ENCODE data around the gene ARHGEF1.
"Not testable (repeated sequence)": the region's sequence is repeated elsewhere in the genome, so short reads cannot be mapped to it uniquely, and the experiment has no call there.

ARHGEF1 gene

DNA sequence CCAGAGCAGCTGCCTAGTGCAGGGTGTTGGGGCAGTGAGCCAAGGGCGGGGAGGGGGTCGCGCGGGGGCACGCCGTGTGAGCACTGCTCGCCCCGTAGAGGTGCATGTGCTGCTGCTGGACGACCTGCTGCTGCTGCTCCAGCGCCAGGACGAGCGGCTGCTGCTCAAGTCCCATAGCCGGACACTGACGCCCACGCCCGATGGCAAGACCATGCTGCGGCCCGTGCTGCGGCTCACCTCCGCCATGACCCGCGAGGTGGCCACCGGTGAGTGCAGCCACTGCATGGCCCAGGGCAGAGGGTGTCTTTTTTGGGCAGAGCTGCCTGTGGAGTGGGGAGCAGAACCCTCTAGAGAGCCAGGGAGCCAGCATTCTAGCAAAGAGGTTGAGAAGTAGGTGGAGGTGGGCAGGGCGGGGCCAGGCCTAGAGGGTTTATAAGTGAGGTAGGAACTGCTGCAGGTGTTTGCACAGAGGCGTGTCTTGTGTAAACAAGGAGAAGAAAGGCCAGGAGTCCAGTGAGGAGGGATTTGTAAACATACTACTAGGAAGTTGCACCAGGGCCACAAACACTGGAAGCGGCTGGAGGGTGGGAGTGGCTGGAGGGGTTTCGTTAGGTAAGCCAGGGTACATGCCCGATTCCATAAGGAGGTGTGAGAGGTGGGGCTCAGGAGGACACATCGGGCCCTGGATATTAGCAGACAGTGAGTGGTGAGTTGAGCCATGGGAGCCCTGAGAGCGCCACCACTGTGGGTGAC lies 21.3 kb downstream of the ARHGEF1 start:
- H3K4me3 ChIP-seq (ENCODE audit: low read depth, low read length) = no peak overlapping the region

DNA sequence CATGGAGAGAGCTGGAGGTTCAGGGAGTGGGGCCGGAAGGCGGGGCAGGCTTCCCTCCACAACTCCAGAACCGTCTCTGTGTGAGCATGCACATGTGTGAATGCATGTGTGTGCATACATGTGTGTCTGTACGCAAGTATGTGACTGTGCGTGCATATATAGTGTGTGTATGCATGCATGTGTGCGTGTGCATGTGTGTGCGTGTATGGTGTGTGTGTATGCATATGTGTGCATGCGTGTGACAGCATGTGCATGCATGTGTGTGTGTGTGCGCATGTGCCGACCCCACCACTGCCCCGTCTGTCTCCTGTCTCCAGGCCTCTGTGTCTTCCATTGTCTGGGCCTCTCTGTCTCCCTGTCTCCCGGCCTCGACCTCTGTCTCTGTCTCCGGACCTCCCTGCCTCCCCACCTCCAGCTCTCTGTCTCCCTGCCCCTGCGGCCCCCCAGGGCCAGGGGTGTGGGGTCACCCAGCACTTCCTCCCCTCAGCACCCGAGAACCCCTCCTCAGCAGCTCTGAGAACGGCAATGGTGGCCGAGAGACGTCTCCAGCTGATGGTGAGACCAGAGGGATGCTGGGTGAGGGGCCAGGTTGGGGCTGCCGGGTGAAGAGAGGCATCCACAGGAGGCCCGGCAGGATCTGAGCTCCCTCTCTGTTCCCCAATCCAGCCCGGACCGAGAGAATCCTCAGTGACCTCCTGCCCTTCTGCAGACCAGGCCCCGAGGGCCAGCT lies 22.5 kb downstream of the ARHGEF1 start:
- H3K4me3 ChIP-seq (ENCODE audit: low read depth, low read length) = no peak overlapping the region

DNA sequence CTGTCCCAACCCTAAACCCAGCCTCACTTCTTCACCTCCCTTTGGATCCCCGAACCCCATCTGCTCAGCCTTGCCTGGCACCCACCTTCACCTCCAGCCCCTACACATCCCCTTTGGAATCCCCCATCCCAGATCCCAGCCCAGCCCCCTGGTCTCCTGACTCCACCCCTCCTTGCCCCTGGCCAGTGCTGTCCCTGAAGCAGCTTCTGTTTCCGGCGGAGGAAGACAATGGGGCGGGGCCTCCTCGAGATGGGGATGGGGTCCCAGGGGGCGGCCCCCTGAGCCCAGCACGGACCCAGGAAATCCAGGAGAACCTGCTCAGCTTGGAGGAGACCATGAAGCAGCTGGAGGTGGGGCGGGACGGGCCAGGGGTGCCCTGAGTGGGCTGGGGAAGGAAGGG lies 23.3 kb downstream of the ARHGEF1 start:
- no peak overlapping the region for H3K4me3 ChIP-seq (ENCODE audit: low read depth, low read length)

DNA sequence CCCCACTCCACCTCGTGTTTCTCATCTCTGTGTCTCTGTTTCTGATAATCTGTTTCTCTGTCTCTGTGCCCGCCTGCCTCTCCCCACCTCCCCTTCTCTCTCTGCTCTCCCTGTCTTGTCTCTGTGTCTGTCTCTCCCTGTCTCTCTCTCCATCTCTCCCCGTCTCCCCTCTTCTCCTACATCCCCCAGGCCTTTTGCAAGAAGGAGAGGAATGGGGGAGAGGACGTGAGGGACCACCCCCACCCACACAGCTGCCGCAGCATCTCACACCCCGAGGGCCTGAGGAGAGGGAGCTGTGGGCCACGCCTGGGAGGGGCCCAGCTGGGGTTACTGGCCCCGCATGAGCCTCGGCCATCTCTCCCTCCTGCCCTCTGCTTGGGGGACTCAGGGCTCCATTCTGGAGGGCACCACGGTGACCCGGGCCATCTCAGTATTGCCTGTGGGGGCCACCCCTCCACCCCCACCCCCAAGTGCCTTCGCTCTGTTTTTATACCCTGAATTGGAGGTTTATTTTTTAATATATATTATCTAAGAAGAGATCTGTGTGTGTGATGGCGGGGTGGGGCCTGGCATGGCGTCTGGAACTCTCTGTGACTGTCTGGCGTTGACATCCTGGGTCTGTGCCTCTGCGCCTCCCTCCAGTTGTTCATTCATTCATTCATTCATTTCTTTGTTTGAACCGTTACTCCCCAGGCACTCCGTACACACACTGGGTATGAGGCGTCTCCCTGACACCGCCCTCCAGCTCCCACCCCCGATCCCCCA lies 24.1 kb downstream of the ARHGEF1 start:
- H3K4me3 ChIP-seq (ENCODE audit: low read depth, low read length) = no peak overlapping the region

DNA sequence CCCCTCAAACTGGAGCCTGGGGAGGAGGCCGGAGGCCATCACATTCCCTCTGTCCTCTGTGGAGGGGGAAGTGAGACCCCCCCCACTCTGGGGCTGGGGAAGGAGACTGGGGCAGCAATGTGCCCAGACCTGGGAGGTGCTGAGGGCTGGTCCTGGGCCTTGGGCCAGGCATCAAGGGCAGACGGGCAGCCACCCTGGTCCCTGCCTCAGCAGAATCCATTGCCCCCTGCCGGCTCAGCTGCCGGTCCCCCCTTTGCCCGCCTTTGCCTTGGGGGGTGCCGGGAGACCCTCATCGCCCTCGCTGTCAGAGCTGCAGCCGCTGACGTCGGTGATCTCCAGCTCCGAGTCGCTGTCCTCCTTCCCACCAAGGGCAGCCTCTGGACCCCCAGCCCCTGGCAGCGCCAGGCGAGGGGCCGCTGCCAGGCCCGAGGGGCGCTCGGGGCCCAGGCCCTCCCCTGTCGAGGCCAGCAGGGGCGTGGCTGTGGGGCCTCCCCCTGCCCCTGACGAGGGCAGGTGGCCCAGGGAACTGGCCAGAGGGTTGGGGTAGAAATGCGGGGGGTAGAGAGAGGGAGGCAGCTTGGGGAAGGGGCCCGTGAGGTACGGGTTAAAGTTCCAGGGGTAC lies 25.1 kb downstream of the ARHGEF1 start:
- H3K4me3 ChIP-seq (ENCODE audit: low read depth, low read length) = no peak overlapping the region

DNA sequence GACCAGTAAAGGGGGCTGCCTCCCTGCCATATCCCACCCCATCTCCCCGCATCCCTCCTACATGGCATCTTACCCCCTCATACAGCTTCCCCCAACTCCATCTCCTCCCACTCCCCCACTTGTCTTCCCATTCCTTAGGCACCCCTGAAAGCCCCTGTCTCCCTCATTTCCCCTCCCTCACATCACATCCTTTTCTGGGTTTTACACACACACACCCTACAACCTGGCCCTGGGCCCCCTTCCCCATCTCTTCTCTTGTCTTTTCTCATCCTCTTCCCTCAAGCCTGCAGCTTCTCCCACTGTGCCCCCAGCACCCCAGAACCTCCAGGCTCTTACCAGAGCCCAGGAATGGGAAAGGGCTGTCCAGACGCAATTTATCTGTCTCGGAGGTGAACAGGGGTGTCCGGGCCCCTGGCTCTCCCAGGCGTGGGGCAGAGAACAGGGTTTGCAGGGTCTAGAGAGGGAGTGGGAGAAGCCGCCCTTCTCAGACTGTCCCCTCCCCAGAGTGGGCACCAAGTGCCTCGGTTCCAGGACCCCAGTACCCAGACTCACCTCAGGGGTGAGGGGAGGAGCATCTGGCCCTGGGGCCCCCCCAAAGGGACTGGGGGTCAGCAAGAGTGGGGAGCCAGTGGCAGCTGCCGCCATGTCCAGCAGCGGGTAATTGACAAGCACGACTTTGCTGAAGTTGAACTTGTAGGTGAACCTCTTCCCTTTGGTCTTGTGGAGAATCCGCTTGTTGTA lies 25.9 kb downstream of the ARHGEF1 start:
- no peak overlapping the region for H3K4me3 ChIP-seq (ENCODE audit: low read depth, low read length)

DNA sequence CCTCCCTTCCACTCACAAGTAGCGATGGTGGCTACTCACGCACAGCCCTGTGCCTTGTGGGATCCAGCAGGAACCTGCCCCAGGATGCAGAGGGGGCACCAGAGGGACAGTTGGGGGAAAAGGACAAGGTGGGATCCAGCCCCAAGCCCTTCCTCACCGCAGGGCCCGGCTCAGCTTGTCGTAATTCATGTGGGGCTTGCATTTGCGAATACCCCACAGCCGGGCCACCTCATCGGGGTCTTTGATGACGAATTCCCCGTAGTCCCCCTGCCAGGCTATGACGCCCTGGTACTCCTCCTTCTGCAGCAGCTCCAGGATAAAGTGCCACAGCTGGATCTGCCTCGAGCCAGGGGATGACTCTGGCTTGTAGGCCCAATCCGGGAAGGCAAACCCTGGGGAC lies 26.7 kb downstream of the ARHGEF1 start:
- no peak overlapping the region for H3K4me3 ChIP-seq (ENCODE audit: low read depth, low read length)

DNA sequence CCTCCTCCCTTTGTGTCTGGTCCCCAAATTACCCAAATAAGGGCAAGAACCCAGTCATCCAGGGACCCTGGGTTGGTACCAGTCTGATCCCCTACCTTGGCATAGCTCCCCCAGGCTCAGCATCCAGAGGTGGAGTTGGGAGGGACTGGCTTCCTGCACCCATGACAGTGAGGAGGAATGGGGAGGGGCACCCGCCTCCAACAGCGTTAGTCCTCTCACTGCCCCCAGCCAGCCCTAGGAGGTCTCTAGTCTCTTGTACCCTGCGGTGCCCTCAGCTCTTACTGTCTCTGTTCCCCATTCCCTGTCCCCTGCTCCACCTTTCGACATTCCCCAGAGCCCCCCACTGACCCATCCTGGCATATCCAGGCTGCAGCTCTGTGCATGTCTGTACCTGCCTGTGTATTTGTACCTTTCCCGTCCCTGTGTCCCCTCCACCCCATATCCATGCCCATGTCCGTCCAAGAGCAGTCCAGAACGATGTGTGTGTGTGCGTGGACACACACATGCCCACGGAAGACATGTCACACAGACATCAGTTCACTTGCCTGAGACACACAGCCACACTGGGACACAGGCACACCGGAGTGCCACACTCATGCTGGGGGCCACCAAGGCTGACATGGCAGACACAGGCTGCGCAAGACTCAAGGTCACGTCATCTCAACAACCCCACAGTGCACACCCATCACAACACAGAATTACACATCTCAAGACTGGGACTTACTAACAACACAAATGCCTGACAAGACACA lies 27.4 kb downstream of the ARHGEF1 start:
- no peak overlapping the region for H3K4me3 ChIP-seq (ENCODE audit: low read depth, low read length)

DNA sequence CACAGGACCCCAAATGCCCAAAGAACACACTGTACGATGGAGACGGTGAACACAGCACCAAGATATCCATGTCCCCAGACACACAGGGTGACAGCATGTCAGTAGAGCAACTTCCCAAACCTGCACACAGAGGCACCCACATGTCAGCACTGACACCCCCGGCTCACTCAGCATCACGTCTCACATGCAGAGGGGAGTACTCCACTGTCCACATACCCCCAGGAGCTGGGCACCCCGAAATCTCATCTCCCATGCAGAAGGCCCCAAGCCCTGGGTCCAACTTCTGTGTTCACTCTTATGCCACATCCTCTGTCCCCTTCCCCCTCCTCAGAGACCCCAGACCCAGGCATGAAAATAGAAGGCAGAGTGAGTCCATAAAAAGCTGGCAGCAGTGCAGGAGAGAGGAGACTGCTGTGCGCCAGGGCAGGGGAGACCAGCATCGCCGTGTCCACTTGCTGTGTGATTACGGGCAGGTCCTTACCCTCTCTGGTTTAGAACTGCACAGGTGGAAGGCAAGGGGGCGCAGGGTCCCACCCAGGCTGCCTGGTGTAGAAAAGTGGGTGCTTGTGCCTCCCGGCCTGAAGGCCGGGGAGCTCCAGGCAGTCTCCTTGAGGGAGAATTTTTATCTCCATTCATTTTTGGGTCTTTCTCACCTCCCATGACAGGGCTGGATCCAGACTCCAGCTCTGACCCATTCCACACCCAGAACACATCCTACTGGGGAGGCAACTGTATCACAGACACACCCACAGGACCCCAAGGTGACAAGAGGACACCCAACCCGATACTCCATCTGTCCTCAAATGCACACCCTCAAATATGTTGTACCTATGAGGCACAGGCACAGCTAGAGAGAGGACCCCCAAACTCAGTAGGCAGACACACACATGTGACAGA lies 28.3 kb downstream of the ARHGEF1 start:
- no peak overlapping the region for H3K4me3 ChIP-seq (ENCODE audit: low read depth, low read length)

DNA sequence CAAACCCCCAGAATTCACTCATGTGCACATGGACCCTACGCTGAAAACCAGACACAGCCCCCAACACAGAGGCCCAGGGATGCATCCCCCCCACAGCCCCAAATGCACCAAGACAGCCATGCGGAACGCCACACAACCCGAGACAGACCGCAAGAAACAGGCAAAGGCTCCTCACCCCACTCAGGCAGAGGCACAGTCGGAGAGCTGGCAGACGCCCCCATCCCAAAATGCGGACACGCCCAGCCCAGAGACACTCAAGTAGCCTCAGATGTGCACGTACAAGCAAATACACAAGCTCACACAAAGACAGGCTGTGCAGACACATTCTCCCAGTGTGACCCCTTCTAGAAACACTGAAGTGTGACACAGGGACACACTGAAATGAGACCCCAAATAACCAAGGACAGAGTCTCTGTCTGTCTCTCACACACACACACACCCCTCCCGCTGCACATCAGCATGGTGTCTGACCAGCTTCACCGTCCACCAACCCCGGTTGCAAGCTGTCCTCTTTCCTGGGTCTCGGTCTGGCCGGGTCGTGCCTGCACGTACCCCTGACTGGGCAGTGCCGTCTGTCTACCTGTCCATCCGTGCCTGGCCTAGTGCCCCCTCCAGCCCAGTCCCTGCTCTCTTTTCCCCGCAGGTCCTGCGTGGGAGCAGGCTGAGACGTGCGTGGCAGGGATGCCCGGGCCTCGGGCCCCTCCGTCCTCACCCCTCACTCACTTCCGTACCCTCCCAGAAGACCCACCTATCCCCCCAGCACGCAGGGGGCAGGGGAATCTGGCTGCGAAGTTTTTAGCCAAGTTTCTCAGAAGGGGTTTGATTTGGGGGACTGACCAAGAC lies 29.1 kb downstream of the ARHGEF1 start:
- H3K4me3 ChIP-seq (ENCODE audit: low read depth, low read length) = peak overlapping the region; percentile 13

DNA sequence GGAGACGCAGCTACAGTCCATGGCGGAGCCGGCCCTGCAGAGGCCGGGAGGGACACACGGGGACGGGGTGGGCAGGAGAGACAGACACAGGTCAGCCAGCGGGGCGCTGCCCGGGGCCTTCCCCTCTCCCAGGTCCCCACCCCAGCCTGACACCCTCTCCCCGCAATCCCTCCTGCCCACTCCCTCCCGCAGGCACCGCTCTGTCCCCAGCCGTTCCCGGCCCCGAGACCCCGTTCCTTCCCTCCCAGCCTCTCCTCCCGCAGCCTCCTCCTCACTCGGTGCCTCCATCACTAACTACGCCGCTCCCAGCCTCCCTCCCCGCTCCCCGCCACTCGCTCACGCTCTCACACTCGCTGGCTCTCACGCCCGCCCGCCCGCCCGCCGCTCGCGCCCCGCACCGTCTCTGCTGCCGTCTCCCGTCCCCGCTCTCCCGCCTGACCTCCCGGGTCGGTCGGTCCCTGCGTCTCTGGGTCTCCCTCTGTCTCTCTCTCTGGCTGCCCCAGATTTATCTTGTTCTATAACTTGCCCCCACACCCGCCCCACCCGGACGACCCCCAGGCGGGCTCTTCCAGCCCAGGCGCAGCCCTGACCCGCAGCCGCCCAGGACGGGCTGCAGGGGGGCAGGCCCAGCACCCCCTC lies 30.0 kb downstream of the ARHGEF1 start:
- H3K4me3 ChIP-seq (ENCODE audit: low read depth, low read length) = no peak overlapping the region

DNA sequence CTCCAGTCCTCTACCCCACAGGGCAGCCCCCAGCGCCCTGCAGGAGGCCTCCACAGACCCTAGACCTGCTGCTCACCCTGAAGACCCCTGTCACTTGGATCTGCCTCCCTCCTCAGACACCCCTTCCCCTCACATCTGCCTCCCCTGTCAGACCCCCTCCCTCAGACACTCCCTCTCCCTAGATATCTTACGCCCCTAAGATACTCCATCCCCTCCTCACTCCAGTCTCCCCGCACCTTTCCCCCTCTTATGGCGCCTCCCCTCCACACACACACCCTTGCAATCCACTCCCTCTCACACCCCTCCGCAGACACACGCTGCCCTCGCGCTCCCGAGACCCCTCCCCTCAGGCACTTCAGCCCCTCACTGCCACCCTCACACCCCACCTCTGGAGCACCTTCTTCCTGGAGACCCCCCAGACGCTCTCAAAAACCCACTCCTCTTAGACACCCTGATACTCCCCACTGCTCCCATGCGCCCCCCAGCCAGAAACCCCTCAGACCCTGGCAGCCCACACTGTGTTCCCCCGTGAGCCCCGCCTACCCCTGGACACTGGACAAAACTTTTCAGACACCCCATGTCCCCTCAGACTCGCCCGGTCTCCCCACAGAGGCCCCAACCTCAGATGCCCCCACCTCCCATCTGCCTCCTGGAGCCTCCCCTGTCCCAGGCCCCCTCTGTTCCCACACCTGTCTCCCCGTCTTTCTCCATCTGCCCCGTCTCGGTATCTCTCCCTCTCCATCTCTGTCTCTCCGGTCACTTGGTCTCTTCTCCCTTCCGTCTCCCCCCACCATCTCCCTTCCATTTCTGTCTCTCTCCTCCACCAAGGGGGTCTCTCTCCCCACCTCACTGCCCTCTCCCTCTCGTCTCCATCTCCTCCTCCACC lies 30.8 kb downstream of the ARHGEF1 start:
- no peak overlapping the region for H3K4me3 ChIP-seq (ENCODE audit: low read depth, low read length)

DNA sequence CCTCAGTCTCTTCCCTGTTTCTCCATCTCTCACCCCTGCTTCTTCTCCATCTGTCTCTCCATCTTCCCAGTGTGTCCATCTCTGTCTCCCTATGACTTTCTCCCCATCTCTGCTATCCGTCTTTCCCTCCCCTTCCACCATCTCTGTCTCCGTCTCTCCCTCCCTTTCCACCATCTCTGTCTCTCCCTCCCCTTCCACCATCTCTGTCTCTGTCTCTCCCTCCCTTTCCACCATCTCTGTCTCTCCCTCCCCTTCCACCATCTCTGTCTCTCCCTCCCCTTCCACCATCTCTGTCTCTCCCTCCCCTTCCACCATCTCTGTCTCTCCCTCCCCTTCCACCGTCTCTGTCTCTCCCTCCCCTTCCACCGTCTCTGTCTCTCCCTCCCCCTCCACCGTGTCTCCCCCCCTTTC lies 31.4 kb downstream of the ARHGEF1 start:
- not testable (repeated sequence) for H3K4me3 ChIP-seq (ENCODE audit: low read depth, low read length)

DNA sequence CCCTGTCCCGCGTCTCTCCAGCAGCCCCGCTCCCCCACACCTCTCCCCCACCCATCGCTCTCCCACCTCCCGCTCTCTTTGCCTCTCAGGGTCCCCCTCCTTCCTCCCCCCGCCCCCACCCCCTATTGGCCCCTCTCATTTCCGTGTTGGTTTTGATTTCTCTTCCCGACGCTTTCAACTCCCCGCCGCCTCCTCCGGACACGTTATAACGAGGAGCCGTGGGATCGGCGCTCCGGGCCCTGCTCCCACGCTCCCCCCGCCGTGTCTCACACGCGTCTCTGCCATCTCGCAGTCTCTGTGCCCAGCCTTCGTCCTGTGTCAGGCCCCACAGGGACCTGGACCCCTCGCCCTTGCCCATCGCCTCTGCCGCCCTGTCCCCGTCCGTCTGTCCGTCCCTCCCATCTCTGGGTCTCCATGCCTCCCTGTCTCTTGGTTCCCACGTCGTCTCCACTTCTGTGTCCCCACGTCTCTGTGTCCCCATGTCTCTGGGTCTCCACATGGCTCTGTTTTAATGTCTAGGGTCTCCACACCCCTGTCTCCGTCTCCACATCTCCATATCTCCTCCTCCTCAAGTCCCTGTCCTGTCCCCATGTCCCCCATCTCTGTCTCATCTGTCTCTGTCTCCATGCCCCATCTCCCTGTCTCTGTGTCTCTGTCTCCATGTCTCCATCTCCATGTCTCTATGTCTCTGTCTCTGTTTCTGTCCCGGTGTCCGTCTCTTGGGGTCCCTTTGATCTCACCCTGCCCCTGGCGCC lies 32.2 kb downstream of the ARHGEF1 start:
- H3K4me3 ChIP-seq (ENCODE audit: low read depth, low read length) = no peak overlapping the region

DNA sequence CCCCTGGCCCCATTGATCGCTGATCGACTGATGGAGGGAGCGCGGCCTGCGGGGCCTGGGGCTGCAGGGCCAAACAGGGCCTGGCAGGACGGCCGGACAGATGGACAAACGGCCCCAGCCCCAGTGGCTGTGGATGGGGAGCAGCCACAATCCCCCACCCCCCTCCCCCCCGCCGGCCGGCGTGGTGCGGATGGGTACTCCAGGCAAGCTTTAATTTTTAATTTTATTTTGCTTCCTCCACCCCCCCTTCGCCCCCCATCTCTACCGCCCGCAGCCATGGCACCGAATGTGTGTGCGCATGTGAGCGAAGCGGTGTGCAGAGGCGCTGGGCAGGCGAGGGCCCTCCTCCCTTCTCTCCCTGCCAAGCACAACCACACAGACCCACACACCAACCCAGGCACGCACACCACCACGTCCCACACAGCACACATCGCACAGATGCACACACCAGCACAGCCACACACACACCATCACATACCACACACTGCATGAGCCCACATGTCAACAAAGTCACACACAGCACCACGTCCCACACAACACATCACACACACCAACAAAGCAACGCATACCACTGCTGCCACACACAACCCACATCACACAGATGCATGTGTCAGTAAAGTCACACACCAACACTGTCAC lies 32.9 kb downstream of the ARHGEF1 start:
- no peak overlapping the region for H3K4me3 ChIP-seq (ENCODE audit: low read depth, low read length)
